ENCODE measurements around the gene TEKT5. TPM values are rescaled to one million over a fixed set of nuclear protein-coding genes. Genes with fewer than 3 reads are reported as not detected.

The TEKT5 gene
- total RNA-seq, 6 experiments from 2014 or later: not detected

- Mint-ChIP-seq H3K4me3 (no peak overlapping the region), H3K36me3 (ENCODE audit: low read depth) (peaks cover 4% of the 10 kb centered on the region; the same call in 1 of the 2 replicates), H3K27ac (peak overlapping the region; percentile 4; the same call in 1 of the 2 replicates), H3K9me3 (no peaks in the 10 kb centered on the region), H3K4me1 (ENCODE audit: low read depth) (peaks cover 48% of the 10 kb centered on the region), H3K27me3 (ENCODE audit: insufficient read depth) (no peaks in the 10 kb centered on the region; the same call in 1 of the 2 replicates)
- TF ChIP-seq CTCF (IDR thresholded peaks at IDR 0.05): no peak
- no peak for DNase-seq
Measured at GRCh38 chr16:10740000-10740844, 45.5 kb upstream of the TEKT5 start.

DNA sequence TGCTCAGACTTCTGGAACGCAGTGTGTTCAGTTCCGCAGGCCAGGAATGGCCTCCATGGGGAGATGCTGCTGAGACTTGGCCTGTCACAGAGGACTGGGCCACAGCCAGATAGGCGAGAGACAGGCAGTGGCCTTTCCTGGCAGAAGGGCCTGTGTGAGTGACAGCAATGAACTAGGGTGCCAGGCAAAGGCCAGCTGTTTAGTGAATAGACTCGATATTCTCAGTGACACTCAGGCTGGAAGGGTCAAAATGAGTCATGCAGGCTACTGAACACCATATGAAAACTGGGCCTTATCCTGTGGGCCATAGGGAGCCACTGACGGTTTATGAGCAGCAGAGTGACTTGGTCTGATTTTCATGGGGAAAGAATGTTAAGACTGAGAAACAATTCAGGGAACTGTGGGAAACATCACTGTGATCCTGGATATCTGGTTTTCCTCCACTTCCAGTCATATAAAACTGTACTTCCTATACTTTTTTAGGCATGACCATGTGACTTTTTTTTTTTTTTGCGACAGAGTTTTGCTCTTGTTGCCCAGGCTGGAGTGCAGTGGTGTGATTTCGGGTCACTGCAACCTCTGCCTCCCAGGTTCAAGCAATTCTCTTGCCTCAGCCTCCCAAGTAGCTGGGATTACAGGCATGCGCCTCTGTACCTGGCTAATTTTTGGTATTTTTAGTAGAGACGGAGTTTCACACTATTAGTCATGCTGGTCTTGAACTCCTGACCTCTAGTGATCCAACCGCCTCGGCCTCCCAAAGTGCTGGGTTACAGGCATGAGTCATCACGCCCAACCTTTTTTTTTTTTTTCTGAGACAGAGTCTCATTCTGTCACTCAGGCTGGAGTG is 43.7 kb upstream of the TEKT5 start:
- peak; percentile 75 for DNase-seq
- Mint-ChIP-seq H3K4me1 (ENCODE audit: low read depth) (peaks cover 39% of the 10 kb centered on the region), H3K27ac (peak overlapping the region; percentile 76), H3K9me3 (peaks cover 1% of the 10 kb centered on the region), H3K36me3 (ENCODE audit: low read depth) (peaks cover under 1% of the 10 kb centered on the region; the same call in 1 of the 2 replicates), H3K4me3 (no peak overlapping the region), H3K27me3 (ENCODE audit: insufficient read depth) (no peaks in the 10 kb centered on the region)
- TF ChIP-seq CTCF (IDR thresholded peaks at IDR 0.05): no peak

DNA sequence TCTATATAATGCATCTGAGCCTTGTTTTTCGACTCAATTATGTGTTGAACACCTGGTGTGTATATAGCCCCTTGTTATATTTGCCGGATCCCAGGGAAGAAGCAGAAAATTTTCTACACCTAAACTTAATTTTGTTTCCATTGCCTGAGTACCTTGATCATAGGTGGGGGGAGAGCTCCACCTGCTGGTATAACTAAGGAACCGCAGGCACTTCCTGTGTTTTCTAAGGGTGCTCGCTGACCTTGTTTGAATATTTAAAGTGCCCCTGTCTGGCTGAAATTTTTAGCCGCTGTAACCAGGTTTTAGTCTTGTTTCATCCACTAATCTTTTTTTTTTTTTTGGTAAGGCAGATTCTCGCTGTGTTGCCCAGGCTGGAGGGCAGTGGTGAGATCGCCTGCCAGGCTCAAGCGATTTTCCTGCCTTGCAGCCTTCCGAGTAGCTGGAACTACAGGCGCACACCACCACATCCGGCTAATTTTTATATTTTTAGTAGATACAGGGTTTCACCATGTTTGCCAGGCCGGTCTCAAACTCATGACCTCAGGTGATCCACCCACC is 42.4 kb upstream of the TEKT5 start:
- no peak overlapping the region for H3K4me3 Mint-ChIP-seq
- peak; percentile 98 for TF ChIP-seq CTCF (IDR thresholded peaks at IDR 0.05)
- peak; percentile 42 for DNase-seq
- peaks cover 4% of the 10 kb centered on the region; the same call in 1 of the 2 replicates for H3K36me3 Mint-ChIP-seq (ENCODE audit: low read depth)
- H3K27me3 Mint-ChIP-seq (ENCODE audit: insufficient read depth): no peaks in the 10 kb centered on the region
- H3K4me1 Mint-ChIP-seq (ENCODE audit: low read depth): peaks cover 28% of the 10 kb centered on the region
- H3K9me3 Mint-ChIP-seq: peaks cover 6% of the 10 kb centered on the region
- H3K27ac Mint-ChIP-seq: no peak overlapping the region

GRCh38 chr16:10731790-10732189 is 37.1 kb upstream of the TEKT5 start:
- H3K4me3 Mint-ChIP-seq: no peak overlapping the region
- H3K9me3 Mint-ChIP-seq: peaks cover 6% of the 10 kb centered on the region
- H3K27me3 Mint-ChIP-seq (ENCODE audit: insufficient read depth): no peaks in the 10 kb centered on the region
- no peak for DNase-seq
- peaks cover under 1% of the 10 kb centered on the region; the same call in 1 of the 2 replicates for H3K4me1 Mint-ChIP-seq (ENCODE audit: low read depth)
- no peak overlapping the region for H3K27ac Mint-ChIP-seq
- H3K36me3 Mint-ChIP-seq (ENCODE audit: low read depth): peaks cover 4% of the 10 kb centered on the region; the same call in 1 of the 2 replicates
- no peak for TF ChIP-seq CTCF (IDR thresholded peaks at IDR 0.05)

Data from HFFc6 (cell line).